Motor neuron (in vitro differentiated cells): ENCODE results near the gene CHRNA9. TPM values are rescaled to one million over a fixed set of nuclear protein-coding genes. Genes with fewer than 3 reads are reported as not detected.

Experiments used
- ATAC-seq, 8 experiments: fragments of 200-7000 bp; cut with Tn5 transposase; replicated peaks in 6 of 8; 2 replicates each; pipeline ENCODE4 v1.8.0; 2021; ENCODE audit warnings: mild to moderate bottlenecking in 8 of 8, moderate library complexity in 8 of 8
- H3K27ac ChIP-seq, 2 donors: fragments of 250-450 bp; sonication (Bioruptor Pico); 2 replicates each; pipeline ENCODE4 v1.9.0; 2021; ENCODE audit warnings: antibody characterized with exemption in 2 of 2, mild to moderate bottlenecking in 2 of 2, moderate library complexity in 1 of 2
- H3K4me1 ChIP-seq, 2 donors: fragments of 250-450 bp; sonication (Bioruptor Pico); replicated peaks in 1 of 2; 2 replicates each; pipeline ENCODE4 v1.6.1; 2021; ENCODE audit warnings: antibody characterized with exemption in 2 of 2, mild to moderate bottlenecking in 2 of 2, moderate library complexity in 1 of 2
- H3K4me3 ChIP-seq, 5 donors: fragments of 250-450 bp; sonication (Bioruptor Pico); 2 replicates each; pipeline ENCODE4 v1.9.0; 2021; ENCODE audit warnings: antibody characterized with exemption in 5 of 5, mild to moderate bottlenecking in 5 of 5, moderate library complexity in 4 of 5
- WGBS, 10 experiments: fragments of 450-650 bp; shearing (Covaris generic); methylation state at CpG; one replicate each; pipeline ENCODE4 v1.0.0; 2022; 5-methylcytosine and 5-hydroxymethylcytosine counted together
- in situ Hi-C, 9 experiments: fragments of 400-800 bp; cut with MboI; loops; one replicate each; pipeline ENCODE4 v1.15.0; 2021; ENCODE audit warnings: low sequenced_read_pairs in 9 of 9, low pct_unique_long_range_greater_than_20kb in 2 of 9; ENCODE audit not compliant: unreplicated experiment in 9 of 9
- total RNA-seq, 8 experiments: library from RNA; unstranded; fragments of 300-600 nt; gene quantifications; 2 replicates each; pipeline versions ENCODE4 v1.2.3 to v1.2.4, GENCODE V29; 2022

CHRNA9 gene
- total RNA-seq, 8 experiments from 2014 or later: 0.08 to 3.5 (median 0.44) TPM

- in situ Hi-C loops: no loop called here
- no peak for ATAC-seq
- Histone ChIP-seq H3K4me3 (no peak overlapping the region), H3K4me1 (peaks cover 27 to 34% of the 10 kb centered on the region in 2 donors), H3K27ac (no peak overlapping the region)
- 65 to 100% (median 92%) methylated on average over 1 to 5 of the region's 7 CpGs; no CpG with 5 or more reads in 4 of the 10 experiments for WGBS, 10 experiments
Measured at GRCh38 chr4:40330536-40330935, 4.6 kb upstream of the CHRNA9 start.

DNA sequence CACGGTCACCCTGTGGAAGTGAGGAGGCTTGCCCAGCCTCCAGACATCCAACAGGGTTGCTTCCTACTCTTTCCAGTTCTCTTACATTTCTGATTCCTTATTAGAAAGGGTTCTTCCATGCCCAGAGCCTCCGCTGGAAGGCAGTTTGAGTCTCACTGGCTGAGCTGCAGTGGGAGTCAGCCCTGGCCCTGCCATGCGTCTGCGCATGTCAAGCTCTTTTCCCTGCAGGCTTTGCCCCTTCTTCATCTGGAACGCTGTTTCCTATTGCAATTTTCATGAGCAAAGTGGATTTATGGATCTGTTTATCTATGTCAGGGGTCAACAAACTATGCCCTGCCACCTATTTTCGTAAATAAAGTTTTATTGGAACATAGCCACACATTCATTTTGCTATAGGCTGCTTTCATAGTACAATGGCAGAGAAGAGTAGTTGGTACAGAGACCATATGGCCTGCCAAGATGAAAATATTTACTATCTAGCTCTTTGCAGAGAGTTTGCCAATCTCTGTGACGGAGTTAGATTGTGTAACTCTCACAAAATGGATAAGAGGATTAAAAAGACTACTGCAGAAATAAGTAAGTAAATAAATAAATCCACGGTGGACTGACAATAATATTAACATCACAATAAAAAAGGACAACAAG is 3.9 kb upstream of the CHRNA9 start:
- H3K4me1 ChIP-seq: peaks cover 29 to 33% of the 10 kb centered on the region in 2 donors
- H3K4me3 ChIP-seq: no peak overlapping the region
- no peak overlapping the region for H3K27ac ChIP-seq
- no peak for ATAC-seq
- 38 to 84% (median 59%) methylated on average over 2 to 8 of the region's 8 CpGs for WGBS, 10 experiments
- in situ Hi-C loops: no loop called here

DNA sequence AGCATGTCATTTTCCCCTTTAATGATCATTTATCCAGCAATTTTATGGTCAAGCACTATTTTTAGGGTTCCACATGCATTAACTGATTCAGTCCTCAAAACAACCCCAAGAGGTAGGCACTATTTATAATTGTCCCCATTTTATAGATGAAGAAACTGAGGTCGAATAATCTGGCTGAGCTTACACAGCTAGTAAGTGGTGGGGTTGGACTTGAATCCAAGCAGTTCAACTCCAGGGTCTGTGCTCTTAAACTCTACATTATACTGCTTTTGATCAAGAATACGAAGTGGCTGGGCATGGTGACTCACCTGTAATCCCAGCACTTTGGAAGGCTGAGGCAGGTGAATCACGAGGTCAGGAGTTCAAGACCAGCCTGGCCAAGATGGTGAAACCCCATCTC is 3.2 kb upstream of the CHRNA9 start:
- Histone ChIP-seq H3K4me1 (peaks cover 29 to 33% of the 10 kb centered on the region in 2 donors), H3K27ac (no peak overlapping the region), H3K4me3 (no peak overlapping the region)
- WGBS, 10 experiments: 36 to 100% (median 89%) methylated on average over 1 to 3 of the region's 3 CpGs; no CpG with 5 or more reads in 2 of the 10 experiments
- ATAC-seq: no peak
- in situ Hi-C loops: no loop called here

- in situ Hi-C loops: no loop called here
- Histone ChIP-seq H3K4me3 (no peak overlapping the region), H3K4me1 (peaks cover 29 to 33% of the 10 kb centered on the region in 2 donors), H3K27ac (peak overlapping the region; percentile 58 to 90)
- 0 to 15% (median 1%) methylated on average over 1 to 7 of the region's 8 CpGs; no CpG with 5 or more reads in 2 of the 10 experiments for WGBS, 10 experiments
- ATAC-seq: peak; percentile 84 to 98 (median 96)
Measured at GRCh38 chr4:40333921-40334352, 1.2 kb upstream of the CHRNA9 start.

GRCh38 chr4:40335525-40335894 is 377 bp downstream of the CHRNA9 start:
- peaks cover 29 to 30% of the 10 kb centered on the region in 2 donors for H3K4me1 ChIP-seq
- WGBS, 10 experiments: 0 to 100% (median 70%) methylated on average over 1 to 4 of the region's 4 CpGs; no CpG with 5 or more reads in 3 of the 10 experiments
- peak overlapping the region in 1 of 2 donors; percentile 73 for H3K27ac ChIP-seq
- in situ Hi-C loops: no loop called here
- no peak overlapping the region for H3K4me3 ChIP-seq
- ATAC-seq: peak in 1 of 8 experiments; percentile 34

DNA sequence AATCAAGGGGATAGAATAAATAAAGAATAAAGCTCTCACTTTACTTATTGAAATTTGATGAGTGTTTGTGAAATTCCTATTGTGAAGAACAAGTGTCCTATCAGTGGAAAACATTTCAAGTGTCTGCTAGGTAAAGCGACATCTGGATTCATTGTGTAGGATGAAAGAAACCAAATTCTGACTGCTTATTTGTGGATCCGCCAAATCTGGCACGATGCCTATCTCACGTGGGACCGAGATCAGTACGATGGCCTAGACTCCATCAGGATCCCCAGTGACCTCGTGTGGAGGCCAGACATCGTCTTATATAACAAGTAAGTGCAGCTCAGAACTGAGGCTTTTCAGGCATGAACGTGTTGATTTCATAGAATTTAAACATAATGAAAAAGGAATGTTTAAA is 1.9 kb downstream of the CHRNA9 start:
- in situ Hi-C loops: no loop called here
- no peak overlapping the region for H3K4me3 ChIP-seq
- H3K4me1 ChIP-seq: peaks cover 24 to 29% of the 10 kb centered on the region in 2 donors
- ATAC-seq: no peak
- 50 to 100% (median 88%) methylated on average over 2 to 9 of the region's 9 CpGs for WGBS, 10 experiments
- H3K27ac ChIP-seq: no peak overlapping the region

- Histone ChIP-seq H3K4me1 (peaks cover 24 to 29% of the 10 kb centered on the region in 2 donors), H3K27ac (no peak overlapping the region), H3K4me3 (no peak overlapping the region)
- 42 to 100% (median 86%) methylated on average over 1 to 2 of the region's 2 CpGs; no CpG with 5 or more reads in 5 of the 10 experiments for WGBS, 10 experiments
- in situ Hi-C loops: no loop called here
- ATAC-seq: no peak
Measured at GRCh38 chr4:40337523-40337922, 2.4 kb downstream of the CHRNA9 start.

- in situ Hi-C loops: no loop called here
- ATAC-seq: peak in 4 of 8 experiments; percentile 35 to 53 (median 45)
- Histone ChIP-seq H3K4me3 (no peak overlapping the region), H3K4me1 (peaks cover 6 to 8% of the 10 kb centered on the region in 2 donors), H3K27ac (no peak overlapping the region)
Measured at GRCh38 chr4:40340030-40340429, 4.9 kb downstream of the CHRNA9 start.

- Histone ChIP-seq H3K27ac (no peak overlapping the region), H3K4me1 (peaks cover 0 to 2% of the 10 kb centered on the region in 2 donors), H3K4me3 (no peak overlapping the region)
- WGBS, 10 experiments: 13 to 93% (median 72%) methylated on average over 1 to 3 of the region's 3 CpGs
- in situ Hi-C loops: no loop called here
- ATAC-seq: no peak
Measured at GRCh38 chr4:40347472-40347871, 12.3 kb downstream of the CHRNA9 start.

DNA sequence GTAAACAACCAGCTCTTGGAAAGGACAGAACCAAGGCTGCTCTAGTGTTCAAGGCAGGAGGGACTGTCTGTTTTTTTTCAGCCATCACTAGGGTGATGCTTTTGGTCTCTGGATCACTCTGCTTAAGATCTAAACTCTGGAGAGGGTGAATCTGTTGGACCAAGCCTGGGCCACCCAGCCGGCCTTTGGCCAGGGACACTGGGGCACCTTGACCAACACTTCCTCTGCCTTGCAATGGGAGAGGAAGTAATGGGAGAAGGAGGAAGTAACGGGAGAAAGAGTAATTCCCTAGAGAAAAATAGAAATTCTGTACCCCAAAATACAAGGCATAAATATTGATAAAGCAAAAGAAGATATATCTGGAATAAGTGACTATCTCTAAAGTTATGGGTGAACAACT is 12.9 kb downstream of the CHRNA9 start:
- Histone ChIP-seq H3K27ac (no peak overlapping the region), H3K4me1 (peaks cover 0 to 2% of the 10 kb centered on the region in 2 donors), H3K4me3 (no peak overlapping the region)
- WGBS, 10 experiments: 36 to 100% (median 72%) methylated on average over 1 to 2 of the region's 2 CpGs; no CpG with 5 or more reads in 2 of the 10 experiments
- ATAC-seq: no peak
- in situ Hi-C loops: no loop called here

GRCh38 chr4:40349561-40350198 is 14.5 kb downstream of the CHRNA9 start:
- ATAC-seq: peak in 7 of 8 experiments; percentile 49 to 80 (median 66)
- H3K4me3 ChIP-seq: no peak overlapping the region
- H3K4me1 ChIP-seq: peaks cover 0 to 2% of the 10 kb centered on the region in 2 donors
- H3K27ac ChIP-seq: no peak overlapping the region
- in situ Hi-C loops: no loop called here
- WGBS, 10 experiments: 5 to 100% (median 85%) methylated on average over 2 to 5 of the region's 5 CpGs; no CpG with 5 or more reads in 2 of the 10 experiments

DNA sequence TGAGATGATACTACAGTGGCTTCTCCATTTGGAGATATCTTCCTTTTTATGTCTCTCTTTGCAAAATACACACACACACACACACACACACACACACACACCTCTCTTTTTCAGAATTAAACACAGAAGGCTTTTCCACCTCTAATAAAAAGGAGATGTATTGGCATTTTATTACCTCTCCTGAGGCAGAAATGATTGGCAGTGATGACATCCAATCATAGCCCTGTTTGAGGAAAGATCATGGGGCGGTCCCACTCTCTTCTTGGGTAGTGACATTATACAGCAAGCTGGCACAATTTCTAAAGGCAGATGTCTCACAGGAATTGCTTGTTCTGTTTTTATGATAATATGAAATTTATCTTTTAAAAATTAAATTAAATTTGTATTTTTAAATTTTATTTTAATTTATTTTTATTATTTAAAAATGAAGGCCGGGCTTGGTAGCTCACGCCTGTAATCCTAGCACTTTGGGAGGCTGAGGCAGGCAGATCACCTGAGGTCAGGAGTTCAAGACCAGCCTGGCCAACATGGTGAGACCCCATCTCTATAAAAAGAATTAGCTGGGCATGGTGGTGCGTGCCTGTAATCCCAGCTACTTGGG is 15.6 kb downstream of the CHRNA9 start:
- 67 to 100% (median 98%) methylated on average over 2 to 4 of the region's 4 CpGs; no CpG with 5 or more reads in 2 of the 10 experiments for WGBS, 10 experiments
- Histone ChIP-seq H3K27ac (no peak overlapping the region), H3K4me3 (no peak overlapping the region), H3K4me1 (peaks cover 0 to 2% of the 10 kb centered on the region in 2 donors)
- ATAC-seq: no peak
- in situ Hi-C loops: no loop called here

DNA sequence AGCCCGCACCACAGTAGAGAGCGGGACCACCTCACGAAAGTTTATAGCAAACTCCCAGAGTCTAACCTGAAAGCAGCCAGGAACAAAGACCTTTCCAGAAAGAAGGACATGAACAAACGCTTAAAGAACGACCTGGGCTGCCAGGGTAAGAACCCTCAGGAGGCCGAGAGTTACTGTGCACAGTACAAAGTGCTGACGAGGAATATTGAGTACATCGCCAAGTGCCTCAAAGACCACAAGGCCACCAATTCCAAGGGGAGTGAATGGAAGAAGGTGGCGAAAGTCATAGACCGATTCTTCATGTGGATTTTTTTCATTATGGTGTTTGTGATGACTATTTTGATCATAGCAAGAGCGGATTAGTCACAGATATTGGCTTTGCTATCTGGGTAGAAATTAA is 19.0 kb downstream of the CHRNA9 start:
- WGBS, 10 experiments: 63 to 97% (median 80%) methylated on average over 1 to 10 of the region's 11 CpGs; no CpG with 5 or more reads in 3 of the 10 experiments
- Histone ChIP-seq H3K27ac (no peak overlapping the region), H3K4me3 (no peak overlapping the region), H3K4me1 (peaks cover 0 to 2% of the 10 kb centered on the region in 2 donors)
- in situ Hi-C loops: no loop called here
- ATAC-seq: no peak
